Left forelimb (tissue), 1 donor: ENCODE measurements around the gene EZR.

Experiments
- DNase-seq: peaks from one replicate; pipeline ENCODE4 v3.0.0-alpha.2; 2018; ENCODE audit warnings: low spot score

EZR gene

DNA sequence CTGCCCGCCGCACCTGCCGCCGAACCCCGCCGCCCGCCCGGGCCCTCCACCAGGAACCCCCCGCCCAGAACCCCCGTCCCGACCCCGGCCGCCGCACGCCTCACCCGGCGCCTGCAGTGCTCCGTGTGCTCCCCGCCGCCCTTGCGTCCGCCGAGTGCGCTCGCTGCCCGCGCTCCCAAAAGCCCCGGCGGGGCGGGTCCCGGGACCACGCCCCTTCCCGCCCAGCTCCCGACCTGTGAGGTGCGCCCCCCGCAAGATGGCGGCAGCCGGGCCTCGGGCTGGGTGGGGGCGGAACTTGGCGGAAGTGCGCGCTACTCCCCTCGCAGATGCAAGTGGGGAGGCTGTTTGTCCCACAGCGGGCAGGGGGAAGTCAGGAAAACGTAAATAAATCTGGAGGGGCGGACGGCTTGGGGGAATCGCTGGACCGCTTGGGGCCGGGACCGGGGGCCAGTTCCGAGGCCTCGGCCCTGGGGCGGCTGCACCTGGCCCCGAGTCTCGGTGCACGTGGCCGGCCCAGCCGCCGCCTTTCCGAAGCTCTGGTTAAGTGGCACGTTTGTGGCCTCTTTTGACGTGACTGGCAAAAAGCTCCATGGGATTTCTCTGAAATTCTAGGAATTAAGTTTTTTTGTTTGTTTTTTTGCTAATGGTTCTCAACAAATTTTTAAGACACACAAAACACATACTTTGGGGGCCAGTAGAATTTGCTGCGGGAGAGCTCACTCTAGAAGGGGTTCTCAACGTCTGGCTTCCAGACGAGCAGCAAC lies at the start of gene EZR:
TSS of gene EZR (minus strand) at position 156 of the 764 bp plus-strand sequence. CDS start 1,275 bp downstream, outside the sequence.
- peak; percentile 86 for DNase-seq

DNA sequence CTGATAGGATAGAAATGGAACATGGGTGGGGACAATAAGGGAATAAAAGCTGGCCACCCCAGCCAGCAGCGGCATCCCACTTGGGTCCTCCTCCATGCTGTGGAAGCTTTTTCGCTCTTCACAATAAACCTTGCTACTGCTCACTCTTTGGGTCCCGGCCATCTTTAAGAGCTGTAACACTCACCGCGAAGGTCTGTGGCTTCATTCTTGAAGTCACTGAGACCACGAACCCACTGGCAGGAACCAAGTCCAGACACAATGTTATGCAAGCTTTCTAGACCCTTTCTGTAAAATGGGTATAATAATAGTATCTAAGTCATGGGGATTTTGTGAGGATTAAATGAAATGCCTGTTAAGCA lies 48.9 kb upstream of the EZR start:
- DNase-seq, result no peak

DNA sequence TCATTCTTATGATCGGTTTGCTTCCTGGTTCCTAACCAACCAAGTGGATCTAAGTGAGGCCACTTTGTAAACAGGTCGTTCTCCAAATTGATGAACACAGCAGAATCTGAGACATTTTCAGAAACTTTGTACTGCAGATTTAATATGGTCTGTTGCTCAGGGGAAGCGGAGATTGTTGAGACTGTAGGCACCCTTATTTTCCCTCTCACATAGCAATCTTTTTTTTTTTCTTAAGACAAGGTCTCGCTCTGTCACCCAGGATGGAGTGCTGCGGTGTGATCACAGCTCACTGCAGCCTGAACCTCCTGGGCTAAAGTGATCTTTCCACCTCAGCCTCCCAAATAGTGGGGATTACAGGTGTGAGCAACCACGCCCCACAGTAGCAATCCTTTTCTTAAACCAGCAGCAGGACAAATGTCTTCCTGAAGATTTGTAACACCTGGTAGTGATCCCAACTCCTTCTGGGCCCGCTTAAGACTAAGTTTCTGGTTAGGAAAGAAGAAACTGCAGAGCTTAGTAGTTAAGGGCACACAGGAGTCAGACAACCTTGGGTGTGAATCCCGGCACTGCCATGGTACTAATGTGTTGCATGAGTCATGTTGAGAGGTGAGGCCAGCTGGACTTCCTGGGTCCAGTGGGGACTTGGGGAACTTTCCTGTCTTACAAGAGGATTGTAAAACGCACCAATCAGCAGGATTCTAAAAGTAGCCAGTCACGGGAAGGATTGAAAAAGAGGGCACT lies 48.4 kb upstream of the EZR start:
- DNase-seq, result no peak

DNA sequence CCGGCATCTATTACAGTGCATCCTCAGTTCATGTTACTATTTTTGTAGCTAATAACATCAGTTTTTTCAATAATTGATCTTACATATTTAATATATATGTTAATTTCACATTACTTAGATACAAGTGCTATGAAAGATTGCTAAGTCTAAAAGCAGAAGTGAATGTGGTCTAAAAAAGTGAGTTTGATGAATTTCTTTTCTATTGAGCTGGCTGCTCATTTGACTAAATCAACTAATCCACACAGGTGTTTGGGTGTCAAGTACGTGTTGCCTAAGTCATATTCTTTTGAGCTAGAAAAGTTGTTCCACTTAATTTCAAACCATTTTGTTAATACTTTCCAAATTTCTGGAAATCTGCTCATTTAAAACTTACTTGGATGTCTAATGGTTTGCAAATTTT lies 46.6 kb upstream of the EZR start:
- no peak for DNase-seq

DNA sequence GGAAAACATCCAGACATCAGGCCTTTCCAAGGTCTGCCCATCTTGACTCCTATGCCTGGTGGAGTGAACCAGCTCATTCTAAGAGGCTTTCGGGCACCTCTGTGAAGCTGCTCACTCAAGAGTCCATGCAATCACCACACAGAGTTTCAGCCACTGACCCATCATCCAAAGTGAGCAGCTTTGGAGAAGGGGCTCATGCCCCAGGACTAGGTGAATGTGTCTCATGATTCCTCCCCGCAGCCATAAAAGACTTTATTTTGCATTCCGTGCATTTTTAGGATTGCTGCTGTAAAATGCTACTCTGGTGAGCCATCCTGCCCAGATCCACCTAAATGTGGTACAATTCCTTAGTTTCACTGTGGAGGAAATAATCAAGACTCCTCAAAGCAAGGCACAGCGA lies 44.5 kb upstream of the EZR start:
- no peak for DNase-seq

DNA sequence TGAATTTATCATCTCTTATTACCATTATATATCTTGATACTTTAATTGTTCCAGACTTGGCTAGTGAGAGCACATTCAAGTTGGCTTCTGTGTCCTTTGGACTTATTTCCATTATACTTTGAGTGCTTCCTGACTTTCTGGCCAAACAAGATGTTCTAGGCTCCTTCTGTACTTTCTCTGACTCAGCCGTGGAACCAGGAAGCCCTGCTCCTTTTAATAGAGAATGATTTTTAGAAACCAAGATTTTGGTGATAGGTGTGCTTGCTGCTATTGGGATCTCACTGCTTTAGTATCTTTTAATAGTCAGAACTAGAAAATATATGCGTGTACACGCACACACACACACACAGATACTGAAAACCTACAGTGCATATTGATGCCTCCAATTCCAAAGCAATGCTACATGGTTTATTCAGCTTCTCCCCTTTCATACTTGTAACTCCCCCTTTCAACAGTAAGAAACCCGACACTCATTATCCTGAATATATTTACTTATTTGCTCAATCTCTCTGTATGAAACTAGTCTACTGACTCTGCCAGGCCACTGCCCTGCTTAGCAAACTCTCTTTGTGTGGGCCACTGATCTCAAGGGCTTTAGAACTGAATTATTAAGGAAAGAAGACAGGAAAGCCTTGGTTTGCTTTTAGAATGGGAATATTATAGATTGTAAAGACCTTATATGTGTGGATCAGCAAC lies 42.7 kb upstream of the EZR start:
- no peak for DNase-seq

DNA sequence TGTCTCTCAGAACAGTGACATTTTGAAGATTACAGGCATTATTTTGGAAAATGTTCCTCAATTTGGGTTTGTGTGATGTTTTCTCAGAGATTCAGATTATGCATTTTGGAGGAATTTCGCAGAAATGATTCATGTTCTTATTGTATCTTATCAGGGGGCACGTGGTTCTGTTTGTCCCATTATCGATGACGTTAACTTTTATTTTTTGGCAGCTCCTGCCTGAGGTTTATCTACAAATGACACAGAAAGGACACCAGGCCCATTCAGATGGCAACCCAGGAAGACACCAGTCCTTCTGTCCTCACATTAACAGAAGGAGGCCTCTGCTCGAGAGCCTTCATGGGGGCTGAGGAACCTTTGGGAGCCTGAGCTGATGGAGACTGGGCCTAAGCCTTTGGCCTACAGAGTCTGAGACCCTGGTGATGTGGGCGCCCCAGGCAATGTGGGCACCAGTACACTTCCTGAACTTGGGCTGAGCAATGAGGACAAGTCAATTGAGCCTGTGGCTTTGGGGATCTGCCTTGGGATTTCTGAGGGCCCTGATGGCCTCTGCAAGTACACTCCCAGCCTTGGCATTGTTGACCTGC lies 41.2 kb upstream of the EZR start:
- DNase-seq, result no peak

DNA sequence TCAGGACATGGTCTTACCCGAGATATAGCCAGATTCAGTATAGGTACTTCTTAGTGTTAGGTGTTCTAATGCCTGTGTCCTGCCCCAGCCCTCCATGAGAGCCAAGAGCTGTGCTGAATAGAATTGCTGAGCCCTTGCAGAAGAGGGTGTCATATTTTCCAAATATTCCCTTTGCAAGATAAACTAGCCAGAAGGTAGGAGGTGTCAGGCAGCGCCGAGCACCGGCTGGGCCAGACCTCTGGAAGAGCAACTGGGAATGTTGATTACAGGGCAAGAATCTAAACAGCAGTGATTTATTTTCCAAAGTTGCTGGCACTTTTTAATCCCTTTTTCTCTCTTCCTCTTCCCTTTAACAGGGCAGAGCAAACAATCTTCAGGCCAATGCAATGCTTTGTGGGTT lies 37.1 kb upstream of the EZR start:
- DNase-seq, result no peak

DNA sequence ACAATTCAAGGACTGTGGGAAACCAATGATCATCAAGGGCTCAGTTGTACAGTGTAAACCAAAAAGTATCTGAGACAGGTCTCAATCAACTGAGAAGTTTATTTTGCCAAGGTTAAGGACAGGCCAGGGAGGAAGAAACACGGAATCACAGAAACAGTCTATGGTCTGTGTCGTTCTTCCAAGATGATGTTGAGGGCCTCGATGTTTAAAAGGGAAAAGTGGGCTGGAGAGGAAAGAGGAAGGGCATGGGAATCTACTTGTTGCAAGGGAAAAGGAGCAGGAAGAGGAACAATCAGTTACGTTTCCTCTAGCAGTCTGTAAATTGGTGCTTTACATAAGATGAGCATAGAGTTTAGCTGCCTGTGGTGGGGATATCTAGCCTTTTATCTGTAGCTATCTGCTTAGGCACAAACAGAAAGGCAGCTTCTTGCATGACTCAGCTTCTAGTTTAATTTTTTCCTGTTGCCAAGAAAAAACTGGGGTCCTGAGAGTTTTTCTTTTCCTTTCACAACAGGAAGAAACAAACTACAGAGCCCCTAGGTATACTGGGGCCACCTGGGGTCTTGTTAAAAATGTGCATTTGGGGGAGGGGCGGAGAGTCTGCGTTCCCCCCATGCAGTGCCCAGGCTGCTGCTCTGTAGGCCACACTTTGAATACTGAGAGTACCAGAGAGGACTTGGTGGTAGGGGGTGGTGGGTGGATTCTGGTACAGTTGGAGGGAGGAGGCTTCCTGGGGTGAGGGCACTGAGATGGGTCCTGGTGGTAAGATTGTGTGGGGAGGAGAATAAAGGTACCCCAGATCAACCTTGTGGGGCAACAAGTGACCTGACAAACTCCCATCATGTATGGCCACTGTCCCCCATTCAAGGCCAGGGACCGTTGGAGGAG lies 35.3 kb upstream of the EZR start:
- DNase-seq, result no peak

DNA sequence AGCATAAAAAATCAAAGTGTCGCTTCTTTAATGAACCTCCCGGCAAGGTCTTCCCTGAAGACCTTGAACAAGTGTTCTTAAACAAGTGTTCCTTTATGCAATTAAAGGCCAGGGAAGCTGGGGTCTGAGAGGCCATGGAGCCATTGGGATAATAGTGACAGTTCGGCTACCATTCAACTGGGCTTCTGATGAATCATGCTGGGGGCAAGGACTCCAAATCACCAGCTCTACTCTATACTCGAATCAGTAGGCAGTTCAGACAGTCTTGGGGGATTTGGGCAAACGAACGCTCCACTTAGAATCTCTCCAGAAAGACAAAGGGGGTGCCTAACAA lies 34.7 kb upstream of the EZR start:
- DNase-seq, result no peak

DNA sequence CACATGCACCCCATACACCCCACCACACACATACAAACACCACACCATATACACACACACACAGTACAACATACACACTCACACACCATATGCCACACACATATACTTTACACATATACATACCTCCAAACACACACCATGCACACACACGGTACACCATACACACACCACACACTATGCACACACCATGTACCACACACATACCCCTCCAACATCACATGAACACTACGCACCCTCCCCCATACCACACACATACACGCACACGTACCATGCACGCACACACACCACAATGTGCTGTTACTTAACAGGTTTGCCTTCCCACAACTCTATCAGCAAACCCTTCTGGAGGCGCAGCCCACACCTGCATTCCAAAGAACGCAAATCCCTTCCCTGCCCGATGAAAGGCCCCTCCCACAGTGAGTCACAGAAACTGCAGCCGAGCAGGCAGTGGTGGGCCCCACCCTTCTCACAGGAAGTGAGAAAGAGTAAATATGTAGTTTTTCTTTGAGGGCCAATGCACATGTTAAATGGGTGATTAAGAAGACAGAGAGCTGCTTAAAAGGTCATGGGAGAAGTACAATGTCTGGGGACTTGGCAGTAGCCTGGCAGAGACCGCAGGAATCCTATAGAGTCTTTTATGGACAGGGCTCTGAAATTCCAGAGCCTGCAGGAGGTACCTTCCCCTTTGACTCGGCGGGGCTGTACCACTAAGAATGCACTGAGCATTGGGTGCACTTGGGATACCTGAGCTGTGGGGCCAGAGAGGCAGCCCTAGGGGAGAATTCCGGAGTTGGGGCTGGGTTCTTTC lies 34.1 kb upstream of the EZR start:
- no peak for DNase-seq

DNA sequence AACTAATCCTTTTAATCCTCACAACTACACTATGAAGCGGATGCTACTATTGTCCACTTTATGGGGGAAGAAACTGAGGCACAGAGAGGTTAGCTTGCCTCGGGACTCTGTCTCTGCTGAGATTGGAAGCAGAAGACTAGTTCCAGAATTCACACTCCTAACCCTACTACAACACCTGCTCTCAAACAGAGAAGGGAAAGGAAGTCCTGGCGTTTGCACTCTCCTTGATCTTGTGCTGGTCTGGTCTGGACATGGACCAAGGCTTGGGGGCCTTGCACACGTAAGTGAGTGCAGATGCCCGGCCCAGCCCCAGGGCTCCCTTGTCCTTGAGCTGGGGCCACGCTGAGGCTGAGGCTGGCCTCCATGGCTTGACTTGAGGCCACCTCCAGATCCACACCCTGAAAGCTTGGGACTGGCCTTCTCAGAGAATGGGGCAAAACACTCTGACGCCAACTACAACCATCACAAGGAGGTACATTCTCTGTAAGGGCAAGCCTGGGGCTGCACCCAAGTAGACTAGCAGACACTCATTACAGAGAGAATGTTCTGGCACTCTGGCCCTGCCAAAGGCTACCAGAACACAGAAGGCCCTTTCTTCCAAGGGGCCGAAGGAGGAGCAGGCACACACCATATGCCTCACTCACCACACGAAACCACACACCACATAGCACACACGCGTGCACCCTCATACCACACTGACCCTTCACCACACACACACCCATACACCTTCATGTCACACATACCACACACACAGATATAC lies 33.3 kb upstream of the EZR start:
- DNase-seq, result no peak

DNA sequence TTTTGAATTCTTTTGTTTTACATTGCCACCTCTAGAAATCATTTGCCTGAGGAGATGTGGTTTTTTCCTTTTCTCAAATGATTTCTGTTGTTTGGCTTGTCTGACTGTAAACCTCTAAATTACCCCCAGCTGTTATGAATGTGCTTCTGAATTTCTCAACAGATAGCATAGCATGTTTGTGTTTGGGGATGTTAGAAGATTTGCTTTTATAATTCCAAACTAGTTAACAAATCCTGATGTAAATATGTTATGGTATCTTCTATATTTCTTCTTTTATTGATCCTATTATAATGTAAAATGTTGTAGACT lies 31.6 kb upstream of the EZR start:
- no peak for DNase-seq

DNA sequence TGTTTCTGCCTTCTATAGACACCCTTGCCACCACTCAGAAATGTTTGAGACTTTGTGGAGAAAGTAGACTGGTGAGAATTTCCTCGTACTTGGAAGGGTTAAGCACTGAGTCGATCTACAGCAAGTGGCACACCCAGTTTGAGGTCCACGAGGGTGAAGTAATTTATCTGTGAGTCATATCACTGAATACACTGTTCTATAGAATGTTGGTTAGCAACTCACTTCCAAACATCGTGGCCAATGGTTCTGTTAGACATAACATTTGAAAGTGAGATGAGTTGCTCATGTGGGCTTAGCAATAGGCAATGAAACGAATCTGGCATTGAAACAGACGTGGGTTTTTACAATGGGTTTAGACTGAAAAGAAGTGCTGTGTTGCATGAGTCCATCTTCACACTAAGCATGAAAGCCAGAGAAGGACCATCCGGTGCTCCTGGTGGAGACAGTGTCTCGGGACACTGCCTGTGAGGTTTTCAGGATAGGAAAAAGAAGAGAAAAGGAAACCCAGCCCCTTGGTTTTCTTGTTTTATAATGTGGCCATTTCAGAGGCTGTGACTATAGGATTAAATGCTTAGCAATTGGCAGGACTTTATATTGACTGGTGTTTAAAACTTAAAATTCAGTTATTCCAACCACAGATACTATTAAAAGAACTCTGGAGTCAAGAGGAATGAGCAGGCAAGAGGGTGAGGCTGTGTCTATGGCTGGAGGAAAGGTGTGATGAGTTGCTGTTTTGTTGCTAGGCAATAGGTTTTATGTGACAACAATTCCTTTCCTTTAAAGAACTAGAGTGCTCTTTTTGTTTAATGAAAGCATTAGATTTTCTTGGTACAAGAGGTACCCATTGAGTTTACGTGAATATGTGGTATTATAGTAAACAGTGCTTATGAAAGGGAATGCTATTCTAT lies 31.0 kb upstream of the EZR start:
- DNase-seq, result no peak

DNA sequence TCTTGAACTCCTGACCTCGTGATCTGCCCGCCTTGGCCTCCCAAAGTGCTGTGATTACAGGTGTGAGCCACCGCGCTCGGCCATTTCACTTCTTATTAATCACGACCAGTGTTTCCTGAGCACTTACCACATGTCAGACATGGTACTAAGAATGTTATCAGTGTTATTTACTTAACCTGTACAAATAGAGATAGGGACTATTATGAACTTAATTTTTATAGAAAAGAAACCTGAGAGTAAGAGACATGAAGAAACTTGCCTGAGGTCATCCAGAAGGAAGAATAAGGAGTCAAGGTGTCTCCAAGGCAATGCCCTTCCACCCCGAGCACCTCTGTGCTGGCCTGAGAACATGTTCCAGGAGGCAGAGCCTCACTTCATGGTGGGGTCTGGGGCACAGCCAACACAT lies 29.3 kb upstream of the EZR start:
- DNase-seq, result no peak

DNA sequence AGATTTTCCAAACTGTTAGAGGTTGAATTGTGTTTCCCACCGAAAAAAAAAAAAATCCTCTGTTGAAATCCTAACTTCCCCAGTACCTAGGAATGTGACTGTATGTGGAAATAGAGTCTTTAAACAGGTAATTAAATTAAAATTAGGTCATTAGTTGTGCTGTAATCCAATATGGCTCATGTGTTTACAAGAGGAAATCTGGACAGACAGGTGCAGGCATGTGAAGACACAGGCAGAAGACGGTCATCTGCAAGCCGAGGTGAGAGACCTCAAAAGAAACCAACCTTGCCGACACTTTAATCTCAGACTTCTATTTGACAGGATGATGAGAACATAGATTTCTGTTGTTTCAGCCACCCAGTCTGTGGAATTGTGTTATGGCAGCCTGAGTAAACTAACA lies 28.6 kb upstream of the EZR start:
- DNase-seq, result no peak

DNA sequence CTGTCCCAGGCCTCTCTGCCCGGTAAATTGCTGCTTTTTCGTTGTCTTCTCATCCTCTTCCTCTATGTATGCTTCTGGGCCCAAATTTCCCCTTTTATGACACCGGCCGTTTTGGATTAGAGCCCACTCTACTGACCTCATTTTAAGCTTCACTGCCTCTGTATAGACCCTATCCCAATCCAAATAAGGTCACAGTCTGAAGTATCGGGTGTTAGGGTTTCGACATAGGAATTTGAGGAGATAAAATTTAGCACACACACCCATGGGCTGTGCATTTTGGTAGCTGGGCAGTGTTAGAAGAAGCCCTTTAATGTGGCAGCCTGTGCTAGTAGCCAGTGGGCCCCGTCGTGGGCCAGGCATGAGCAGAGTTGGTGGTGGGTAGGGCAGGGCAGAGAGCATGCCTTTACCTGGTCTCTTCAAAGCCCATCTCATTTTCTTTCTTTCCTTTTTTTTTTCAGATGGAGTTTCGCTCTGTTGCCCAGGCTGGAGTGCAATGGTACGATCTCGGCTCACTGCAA lies 27.9 kb upstream of the EZR start:
- DNase-seq, result no peak

DNA sequence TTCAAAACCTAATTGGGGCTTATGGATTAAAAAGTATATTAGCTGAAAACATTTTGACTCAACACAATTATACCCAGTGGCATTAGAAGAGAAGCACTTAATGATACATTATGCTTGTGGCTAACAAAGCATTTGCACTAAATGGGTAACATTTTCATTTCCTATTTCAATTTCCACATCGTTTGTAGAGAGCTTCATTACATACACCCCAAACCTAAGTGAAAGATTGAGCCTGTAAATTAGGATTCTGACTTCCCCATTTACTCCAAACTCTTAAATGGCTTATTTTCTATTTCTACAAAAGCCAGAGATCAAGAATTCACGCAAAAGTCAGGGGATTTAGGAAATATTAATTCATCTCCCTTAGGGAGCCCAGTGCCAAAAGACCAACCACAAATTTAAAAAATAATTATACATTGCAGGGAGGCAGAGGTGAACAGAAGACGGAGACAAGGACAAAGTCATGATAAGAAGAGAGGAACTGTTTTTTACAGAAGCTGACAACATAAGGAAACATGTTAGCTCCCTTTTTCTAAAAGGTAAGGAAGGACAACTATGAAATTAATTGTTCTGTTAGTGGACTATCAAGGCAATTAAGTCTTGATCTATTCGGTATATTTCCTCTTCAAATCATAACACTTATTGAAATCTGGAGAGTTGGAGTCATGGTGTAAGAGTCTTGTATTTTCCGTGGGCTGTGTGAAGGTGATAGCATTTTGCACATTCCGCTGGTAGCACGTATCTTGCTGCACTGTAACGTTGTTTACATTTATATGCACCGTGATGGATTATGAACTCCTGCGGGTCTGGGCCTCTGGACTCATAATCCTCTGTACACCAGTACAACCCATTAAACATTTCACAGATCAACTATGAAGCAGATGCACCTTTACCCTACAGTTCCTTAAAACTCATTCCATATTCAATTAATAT lies 24.8 kb upstream of the EZR start:
- DNase-seq, result no peak
